Measurements from ENCODE around the gene PHOSPHO1.
A peak's percentile ranks its signal among the peaks of the same experiment; 100 is the strongest.

PHOSPHO1 gene

DNA sequence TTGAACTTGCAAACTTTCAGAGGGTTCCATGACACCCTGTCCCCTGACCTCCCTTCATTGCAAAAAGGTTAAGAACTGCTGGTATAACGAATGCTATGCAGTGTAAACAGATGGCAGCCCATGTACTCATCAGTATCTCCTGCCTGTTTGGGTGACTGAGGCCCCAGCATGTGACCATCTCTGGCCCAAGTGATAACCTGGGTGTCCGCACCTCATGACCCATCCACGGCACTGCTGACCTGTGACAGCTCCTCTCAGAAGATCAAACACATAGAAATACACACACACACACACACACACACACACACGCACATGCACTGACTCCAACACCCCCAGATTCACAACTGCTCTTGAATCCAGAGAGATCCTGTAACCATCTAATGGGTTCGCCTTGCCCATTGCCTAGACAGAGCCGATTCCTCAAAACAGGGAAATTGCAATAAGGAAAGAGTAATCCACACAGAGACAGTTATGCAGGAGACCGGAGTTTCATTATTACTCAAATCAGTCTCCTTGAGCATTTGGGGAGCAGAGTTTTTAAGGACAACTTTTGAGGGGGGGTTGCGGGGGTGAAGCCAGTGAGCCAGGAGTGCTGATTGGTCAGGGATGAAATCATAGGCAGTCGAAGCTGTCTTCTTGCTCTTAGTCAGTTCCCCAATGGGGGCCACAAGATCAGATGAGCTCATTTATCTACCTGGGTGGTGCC is 11.3 kb upstream of the PHOSPHO1 start:
- DNase-seq: no peak

DNA sequence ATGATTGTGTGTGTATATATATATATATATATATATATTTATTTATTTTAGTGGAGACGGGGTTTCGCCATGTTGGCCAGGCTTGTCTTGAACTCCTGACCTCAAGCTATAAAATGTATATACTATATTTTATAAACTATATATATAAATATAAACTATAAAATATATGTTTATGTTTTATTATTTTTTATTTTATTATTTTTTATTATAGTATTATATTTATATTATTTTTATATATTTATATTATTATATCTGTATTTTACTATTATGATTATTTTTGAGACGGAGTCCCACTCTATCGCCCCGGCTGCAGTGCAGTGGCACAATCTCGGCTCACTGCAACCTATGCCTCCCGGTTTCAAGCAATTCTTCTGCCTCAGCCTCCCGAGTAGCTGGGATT is 10.5 kb upstream of the PHOSPHO1 start:
- no peak for DNase-seq

DNA sequence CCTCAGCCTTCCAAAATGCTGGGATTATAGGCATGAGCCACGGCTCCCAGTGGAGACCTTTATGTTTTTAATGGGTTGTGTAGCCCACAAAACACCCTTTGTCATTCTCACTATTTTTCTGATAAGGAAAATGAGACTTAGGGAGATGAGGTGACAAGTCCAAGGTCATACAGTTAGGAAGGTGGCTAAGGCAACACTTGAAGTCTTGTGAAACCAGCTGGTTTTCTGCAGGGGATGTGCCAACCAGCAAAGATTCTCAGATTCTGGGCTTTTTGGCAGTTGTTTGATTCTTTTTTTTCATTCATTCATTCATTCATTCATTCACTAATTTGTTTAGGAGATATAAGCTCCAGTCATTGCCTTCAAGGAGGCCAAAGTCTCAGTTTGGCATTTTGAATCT is 10.0 kb upstream of the PHOSPHO1 start:
- no peak for DNase-seq

DNA sequence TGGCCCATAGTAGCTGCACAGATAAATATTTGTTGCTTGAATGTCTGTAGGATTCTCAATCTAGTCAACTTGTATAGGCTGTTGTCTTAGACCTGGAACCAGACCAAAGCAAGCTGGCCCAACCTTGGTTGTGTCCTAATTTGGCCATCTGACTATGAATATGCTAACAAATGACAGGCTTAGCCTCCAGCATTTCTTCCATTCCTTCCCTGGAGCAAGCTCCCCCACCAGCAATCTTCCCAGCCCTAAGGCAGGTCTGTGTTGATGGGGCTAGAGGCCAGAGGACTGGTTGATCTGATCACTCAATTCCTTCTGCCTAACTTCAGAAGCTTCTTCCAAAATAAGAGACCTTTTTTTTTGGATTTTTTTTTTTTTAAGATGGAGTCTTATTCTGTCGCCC is 9.4 kb upstream of the PHOSPHO1 start:
- DNase-seq: no peak

DNA sequence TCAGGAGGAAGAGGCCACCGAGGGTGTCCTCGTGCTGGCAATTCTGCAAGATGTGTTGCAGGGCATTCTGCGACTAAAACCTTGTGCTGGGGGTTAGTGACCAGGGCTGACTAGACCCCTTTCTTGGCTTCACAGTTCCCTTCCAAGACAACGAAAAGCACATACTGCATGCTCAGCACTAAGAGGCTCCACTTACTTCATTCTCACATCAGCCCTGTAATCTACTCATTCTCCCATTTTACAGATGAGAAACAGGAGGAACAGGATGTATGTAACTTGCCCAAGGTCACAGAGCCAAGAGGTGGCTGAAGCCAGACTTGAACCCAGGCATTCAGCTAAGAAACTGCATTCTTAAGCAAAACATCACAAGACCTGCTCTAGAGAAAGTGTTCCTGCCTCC is 5.3 kb upstream of the PHOSPHO1 start:
- no peak for DNase-seq

DNA sequence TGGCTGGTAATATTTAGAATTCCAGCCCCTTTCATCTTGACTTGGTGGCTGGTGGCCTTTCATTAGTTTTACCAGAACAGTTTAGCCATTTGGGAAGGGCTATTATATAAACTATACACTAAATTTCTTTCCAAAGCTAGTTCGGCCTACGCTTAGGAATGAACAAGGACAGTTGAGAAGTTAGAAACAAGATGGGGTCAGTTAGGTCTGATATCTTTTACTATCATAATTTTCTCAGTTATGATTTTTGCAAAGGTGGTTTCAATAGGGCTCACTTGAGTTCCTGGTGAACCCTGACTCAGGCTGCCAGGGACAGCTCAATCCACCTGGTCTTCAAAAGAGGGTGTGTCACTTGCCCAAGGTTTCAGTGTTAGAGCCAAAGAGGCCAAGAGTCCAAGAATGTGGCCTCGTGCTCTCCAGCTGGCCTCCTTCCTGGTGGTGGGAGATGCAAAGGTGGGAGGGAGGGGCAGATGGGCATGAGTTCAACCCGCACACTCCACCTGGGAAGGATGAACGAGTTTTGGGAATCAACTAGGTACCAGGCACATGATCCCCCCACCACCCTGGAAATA is 4.0 kb upstream of the PHOSPHO1 start:
- no peak for DNase-seq

DNA sequence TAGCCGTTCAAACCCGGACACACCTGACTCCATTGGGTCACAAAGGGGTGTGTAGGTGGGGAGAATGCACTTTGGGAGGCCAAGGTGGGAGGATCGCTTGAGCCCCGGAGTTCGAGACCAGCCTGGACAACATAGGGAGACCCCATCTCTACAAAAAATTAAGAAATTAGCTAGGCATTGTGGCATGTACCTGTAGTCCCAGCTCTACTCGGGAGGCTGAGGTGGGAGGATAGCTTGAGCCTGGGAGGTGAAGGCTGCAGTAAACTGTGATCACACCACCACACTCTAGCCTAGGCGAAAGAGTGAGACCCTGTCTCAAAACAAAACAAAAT is 942 bp upstream of the PHOSPHO1 start:
- no peak for DNase-seq

DNA sequence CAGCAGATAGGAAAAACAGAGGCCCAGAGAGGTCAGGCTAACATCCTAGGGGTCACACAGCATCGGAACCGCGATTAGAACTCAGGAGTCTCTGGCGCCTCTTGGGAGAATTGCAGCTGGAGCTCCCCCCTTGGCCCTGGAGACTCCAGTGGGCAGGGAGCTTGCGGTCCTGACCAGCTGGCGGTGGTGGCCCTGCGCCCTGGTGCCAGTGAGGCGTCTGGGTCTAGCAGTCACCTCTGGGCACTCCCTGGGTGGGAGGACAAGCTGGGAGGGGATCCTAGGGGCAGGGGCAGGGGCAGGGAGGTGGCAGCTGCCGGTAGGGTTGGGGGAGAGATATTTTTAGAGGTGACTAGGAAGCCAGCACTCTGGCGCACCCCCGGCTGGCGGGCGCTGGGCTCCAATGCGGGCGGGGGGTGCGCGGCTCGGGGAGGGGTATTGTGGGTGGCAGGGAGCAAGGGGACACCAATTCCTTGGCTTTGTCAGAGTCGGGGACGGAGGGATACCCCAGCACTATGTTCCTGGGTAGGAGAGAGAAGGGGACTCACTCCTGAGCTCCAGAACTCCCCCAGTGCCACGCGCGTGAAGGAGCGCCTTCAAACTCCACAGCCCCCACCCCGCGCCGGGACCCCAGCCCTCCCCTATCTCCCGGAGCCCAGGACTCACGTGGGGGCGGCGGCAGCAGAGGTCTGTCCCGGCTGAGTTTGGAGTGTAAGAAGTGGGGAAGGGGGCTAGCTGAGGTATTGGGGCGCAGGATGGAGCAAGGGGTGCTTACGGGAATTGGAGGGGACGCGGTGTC is 584 bp downstream of the PHOSPHO1 start:
- no peak for DNase-seq

DNA sequence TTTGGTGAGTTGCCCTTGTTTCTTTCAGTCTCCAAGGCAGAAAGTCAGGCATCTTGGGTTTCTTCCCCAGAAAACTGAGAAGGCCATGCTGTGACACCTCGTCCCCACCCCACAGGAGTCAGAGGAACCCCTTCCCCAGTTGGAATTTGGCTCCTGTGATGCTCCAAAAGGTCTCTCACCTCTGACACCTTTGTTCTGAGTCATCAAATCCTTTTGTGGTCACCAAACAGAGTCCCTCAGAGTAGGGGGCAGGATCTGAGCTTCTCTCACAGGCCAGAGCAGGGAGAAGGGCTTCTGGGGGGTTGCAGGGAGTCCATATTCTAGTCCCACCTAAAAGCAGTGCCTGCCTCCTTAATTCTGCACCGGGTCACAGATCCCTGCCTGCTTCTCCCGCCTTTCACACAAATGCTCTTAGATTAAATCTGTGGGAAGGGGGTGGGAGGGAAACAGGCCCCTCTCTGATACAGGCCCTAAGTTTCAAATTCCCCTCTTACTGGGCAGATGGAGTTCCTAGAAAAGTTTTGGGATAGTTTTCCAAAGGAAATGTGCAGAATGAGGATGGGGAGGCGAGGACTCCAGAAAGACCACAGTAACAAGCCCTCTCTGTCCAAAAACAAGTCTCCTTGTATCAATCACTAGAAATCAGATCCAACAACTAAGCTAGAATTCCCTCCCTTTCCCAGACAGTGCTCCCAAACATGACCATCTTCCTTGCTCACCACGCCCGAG is 1.3 kb downstream of the PHOSPHO1 start:
- no peak for DNase-seq

DNA sequence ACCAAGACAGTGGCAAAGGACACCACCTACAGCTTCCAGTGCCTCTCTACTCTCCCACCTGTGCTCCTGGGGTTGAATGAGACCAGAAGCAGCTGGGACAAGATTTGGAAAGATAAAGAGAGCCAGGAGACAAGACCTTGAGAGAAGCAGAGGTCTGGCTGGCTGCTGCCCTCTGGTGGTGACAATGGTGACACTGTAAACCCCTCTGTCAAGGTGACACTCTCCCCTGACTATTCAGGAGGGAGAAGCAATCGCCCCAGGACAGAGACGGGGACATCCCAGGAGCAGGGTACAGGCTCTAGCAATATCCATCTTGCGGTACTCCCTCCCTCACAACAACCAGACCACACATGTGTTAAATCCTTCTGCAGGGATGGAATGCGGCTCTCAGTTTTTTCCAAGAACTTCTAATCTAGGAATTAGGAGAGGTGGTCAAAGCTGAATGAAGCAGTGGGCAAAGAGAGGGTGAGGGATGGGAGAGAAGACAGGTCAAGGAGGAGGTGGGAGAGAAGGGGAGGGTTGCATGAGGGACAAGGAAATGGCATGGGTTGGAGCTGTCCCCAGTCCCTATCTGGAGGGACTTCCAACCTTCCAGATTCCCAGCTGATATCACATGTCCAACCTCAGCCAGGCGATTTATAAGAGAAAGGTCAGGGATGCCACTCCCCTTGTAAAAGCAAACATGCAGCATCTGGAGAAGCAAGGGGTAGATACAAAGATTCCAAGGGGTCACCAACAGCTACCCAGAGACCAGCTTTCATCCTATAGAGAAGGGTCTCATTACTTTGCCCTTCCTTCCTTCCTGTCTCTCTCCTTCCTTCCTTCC is 2.9 kb downstream of the PHOSPHO1 start:
- DNase-seq: peak; percentile 72

DNA sequence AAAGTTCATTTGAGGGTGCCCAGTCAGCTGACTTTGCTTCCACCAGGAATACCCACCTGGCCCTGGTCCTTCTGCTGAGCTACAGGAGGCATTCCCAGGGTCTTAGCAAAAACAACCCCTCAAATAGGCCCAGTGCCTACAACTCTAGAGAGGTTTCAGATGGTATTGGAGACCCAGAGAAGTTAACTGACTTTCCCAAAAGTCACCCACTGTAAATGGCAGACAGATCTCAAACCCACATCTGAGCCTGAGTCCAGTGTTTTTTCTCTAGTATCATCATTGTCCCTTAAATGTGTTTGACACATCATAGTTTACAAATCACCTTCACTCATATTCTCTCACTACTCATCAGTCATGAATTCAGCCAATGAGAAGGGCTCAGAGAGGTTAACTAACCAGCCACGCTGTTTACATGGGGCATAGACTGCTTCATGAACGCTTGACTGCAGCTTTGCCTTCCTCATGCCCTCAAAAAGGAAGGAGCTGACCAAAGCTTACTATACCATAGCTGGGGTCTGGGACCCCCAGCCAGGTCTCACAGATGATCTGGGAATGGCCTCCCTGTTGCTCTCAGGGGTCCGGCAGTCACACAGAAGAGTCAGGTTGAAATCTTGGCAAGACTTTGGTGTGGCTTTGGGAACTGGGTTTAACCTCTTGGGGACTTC is 3.7 kb downstream of the PHOSPHO1 start:
- no peak for DNase-seq

DNA sequence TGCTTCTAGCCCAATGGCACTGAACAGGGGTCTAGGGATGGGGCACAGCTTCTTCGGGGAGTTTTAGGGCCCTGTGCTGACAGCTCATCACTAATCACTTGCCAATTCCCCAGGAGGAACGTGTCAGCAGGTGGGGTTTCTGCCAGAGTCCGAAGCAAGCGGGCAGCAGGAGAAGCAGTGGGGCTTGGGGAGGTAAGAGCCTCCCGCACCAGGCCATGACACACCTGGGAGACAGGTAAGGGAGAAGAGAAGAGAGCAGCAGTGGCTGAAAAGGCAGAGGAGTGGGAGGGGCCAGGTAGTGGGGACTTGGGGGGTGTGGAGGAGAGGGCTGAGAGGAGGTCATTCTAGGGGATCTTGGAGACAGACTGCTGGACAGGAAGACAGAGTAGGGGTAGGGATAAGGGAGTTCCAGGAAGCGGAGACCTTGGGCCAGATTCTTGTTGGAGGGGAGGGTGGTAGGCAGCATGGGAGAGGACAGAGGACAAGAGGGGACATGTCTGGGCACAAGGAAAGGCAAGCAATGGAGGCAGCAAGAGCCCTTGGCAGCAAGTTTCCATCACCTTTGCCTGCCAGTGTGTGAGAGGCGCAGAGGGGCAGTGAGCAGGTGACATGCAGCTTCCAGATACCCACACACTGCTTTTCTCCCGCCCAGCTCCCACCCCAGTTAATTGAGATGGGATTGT is 4.9 kb downstream of the PHOSPHO1 start:
- DNase-seq: no peak

DNA sequence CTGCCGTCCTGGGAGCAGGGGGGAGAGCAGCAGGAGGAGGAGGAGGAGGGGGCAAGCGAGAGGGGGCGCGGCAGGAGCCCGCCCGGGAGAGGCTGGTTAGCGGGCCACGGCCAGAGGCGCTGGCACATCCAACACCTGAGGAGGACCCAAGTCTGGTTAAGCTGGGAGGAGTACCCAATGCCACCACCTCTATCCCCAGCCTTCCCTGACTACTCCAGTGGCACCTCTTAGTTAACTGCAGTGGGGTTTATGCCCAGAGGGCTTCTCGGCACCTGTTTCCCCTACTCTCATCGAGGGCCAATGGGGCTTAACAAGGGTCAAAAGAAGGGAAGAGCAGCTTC is 5.6 kb downstream of the PHOSPHO1 start:
- no peak for DNase-seq

DNA sequence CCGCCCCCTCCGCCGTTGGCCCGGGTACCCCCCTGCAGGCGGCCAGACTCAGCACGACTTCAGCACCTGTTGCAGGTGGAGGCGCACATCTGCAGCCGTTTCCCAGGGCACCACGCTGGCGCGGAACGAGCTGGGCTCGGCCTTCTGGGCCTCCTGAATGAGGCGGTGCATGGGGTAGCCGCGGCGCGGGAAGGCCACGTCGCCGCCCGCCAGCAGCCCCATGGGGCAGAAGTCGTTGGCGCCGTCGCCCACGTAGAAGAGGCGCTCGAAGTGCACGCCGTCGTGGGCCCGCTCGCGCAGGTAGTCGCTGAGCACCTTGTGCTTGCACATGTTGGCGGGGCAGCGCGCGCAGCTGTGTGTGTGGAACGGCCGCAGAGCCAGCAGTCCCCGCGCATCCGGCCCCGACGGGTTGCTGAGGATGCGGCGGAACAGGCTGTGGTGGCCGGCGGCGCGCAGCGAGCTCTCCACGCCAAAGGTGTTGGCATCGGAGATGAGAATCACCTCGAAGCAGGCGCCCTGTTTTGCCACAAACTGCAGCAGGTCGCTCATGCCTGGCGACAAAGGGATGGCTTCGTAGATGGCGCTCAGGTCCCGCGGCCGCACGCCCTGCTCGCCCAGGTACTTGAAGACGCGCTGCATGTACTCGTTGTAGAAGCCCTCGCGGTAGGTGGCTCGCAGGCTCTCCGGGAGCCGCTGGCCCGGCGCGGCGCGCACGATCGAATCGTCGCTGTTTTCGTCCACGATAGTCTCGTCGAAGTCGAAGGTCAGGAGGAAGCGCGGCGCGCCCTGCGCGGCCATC is 6.2 kb downstream of the PHOSPHO1 start:
- DNase-seq: peak; percentile 38

DNA sequence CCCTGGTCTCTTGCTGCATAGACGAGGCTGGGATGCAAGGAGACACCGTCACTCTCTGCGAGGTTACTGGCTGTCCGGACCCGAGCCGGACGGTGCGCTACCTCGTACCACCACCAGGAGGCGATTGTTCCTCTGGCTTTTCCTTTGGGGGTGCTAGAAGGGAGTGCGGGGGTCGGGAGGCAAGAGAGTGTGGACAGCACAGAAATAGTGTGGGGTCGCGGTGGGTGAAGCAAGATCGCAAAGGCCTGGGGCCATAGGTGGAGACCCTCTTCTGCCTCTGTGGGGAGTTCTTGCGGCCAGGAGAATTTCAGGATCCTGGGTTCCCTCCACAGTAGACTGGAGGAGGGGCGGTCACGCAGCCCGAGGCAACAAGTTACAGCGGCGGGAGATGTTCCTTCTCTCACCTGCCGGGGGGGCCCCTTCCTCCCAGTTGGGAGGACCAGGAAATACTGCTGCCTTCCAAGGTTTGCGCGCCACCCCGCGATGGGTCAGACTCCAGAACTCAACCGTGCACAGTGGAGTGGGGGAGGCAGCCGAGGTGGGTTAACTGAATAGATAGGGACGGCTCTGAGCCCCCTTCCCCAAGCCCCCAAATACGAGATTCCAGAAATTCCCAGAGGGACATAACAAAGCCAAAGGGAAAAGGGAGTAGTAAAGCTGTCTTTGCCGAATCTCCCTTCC is 6.9 kb downstream of the PHOSPHO1 start:
- DNase-seq: peak; percentile 61

DNA sequence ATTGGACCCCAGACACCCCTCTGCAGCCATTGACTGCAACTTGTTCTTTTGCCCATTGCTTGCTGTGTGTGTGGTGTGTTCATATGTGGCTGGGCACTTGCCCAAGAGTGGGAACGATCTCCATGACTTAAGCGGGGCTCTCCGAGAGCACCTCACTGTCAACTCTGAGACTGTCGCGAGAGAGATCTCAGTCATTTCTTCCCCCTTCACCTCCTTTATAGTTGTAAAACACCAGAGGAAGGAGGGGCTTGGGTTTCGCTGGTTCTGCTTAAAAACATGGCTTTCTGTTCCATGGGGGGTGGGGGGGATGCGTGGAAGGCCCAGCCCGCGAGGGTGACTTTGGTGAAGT is 7.4 kb downstream of the PHOSPHO1 start:
- no peak for DNase-seq

DNA sequence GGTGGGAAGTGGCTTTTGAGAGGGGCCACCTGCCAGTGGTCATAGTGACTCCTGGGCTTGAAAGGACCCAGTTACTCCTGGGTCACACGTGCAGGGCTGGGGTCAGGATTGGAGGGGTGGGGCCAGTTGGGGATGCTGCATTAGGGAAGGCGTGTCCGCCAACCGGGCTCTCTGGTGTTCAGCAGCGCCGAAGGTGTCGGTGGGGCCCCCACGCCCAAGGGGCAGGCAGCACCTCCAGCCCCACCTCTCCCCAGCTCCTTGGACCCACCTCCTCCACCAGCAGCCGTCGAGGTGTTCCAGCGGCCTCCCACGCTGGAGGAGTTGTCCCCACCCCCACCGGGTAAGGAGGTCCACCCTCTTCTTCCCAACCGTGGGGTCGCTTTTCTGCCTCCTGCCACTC is 10.6 kb downstream of the PHOSPHO1 start:
- no peak for DNase-seq

DNA sequence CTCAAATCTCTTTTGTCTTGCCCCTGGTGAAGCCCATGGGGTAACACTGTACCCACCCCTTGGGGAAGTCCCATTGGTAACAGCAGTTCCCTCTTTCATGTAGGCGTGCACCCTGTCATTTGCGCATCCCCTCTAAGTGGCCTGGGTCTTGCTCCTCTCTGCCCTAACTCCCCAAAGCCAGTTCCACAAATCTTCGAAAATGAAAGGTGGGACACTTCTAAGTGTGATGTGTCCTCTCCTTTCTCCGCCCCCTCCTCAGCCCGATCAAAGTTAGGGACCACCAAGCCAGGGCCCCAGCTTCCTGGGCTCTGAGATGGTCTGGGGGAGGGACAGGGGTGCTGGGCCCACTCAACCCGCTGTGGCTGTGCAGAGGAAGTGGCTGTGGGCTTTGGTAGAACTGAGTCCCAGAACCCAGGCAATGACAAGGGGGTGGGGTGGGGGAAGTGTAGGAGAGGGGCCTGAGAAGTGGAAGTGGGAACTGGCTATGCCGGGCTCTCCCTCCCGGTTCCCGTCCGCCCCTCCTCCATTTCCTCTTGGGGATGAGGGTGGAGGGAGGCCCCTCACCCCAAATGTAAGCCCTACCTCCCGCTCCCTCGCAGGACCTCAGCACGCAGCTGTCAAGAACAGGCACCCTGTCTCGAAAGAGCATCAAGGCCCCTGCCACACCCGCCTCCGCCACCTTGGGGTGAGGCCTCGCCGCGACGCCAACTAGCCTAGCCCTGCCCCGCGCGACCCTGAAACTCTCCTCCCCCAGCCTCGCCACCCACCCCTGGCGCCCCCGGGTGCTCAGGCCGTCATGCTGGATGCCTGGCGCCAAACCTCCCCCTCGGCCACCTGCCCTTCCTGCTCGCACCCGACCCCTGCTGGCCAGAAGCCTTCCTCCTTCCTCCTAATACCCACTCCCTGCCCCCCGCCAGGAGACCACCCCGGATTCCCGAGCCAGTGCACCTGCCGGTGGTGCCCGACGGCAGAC is 11.4 kb downstream of the PHOSPHO1 start:
- no peak for DNase-seq
